Umbilical cord (tissue), 2 donors: ENCODE results near the gene CSE1L. TPM values are rescaled to one million over a fixed set of nuclear protein-coding genes. Genes with fewer than 3 reads are reported as not detected.
"Not testable (repeated sequence)": the region's sequence is repeated elsewhere in the genome, so short reads cannot be mapped to it uniquely, and the experiment has no call there.

ENCODE experiments used
- DNase-seq: peaks from one replicate; pipeline ENCODE4 v3.0.0-alpha.2; 2015; ENCODE audit warnings: low spot score
- total RNA-seq: library from RNA; depleted of rRNA; stranded (reverse); fragments of >200 nt; gene quantifications from one replicate; pipeline ENCODE4 v1.2.3, GENCODE V29; 2014; ENCODE audit warnings: low replicate concordance; ENCODE audit not compliant: insufficient read depth

CSE1L gene
- 65.5 TPM for total RNA-seq

GRCh38 chr20:49046087-49046900, at the start of gene CSE1L:
CSE1L (plus strand) TSS chr20:49046312; CDS start chr20:49058464, 12,152 bp downstream.
- DNase-seq = peak; percentile 97

- DNase-seq = no peak
Measured at GRCh38 chr20:48999890-49000870, 45.9 kb upstream of the CSE1L start.

GRCh38 chr20:49001741-49002140, 44.4 kb upstream of the CSE1L start:
- no peak for DNase-seq

- DNase-seq = no peak
Measured at GRCh38 chr20:49006446-49006980, 39.6 kb upstream of the CSE1L start.

GRCh38 chr20:49009899-49010631, 36.0 kb upstream of the CSE1L start:
- DNase-seq = no peak

GRCh38 chr20:49024220-49024619, 21.9 kb upstream of the CSE1L start:
- no peak for DNase-seq

- not testable (repeated sequence) for DNase-seq
Measured at GRCh38 chr20:49028177-49028576, 17.9 kb upstream of the CSE1L start.

GRCh38 chr20:49028684-49029083, 17.4 kb upstream of the CSE1L start:
- DNase-seq = peak; percentile 24

- peak; percentile 27 for DNase-seq
Measured at GRCh38 chr20:49029203-49029602, 16.9 kb upstream of the CSE1L start.

- DNase-seq = no peak
Measured at GRCh38 chr20:49030954-49031619, 15.0 kb upstream of the CSE1L start.

GRCh38 chr20:49032455-49032854, 13.7 kb upstream of the CSE1L start:
- DNase-seq = no peak

GRCh38 chr20:49034070-49034732, 11.9 kb upstream of the CSE1L start:
- no peak for DNase-seq

GRCh38 chr20:49037962-49038387, 8.1 kb upstream of the CSE1L start:
- no peak for DNase-seq

GRCh38 chr20:49039854-49040253, 6.3 kb upstream of the CSE1L start:
- DNase-seq = no peak

GRCh38 chr20:49043000-49043399, 3.1 kb upstream of the CSE1L start:
- no peak for DNase-seq

GRCh38 chr20:49045440-49046086, 549 bp upstream of the CSE1L start:
- DNase-seq = peak; percentile 41

GRCh38 chr20:49052334-49052733, 6.2 kb downstream of the CSE1L start:
- no peak for DNase-seq

GRCh38 chr20:49054056-49054643, 8.0 kb downstream of the CSE1L start:
- no peak for DNase-seq

GRCh38 chr20:49063279-49063678, 17.2 kb downstream of the CSE1L start:
- DNase-seq = no peak
